HEK293 (cell line): ENCODE results near the gene WNT5B.
A peak's percentile ranks its signal among the peaks of the same experiment; 100 is the strongest.

Source experiments
- CTCF ChIA-PET: fragments of 350-600 bp; formaldehyde crosslinking; extraction: SDS; loops from one replicate; lab custom pipeline; 2021; ENCODE audit warnings: antibody characterized with exemption; lab: Yijun Ruan, JAX
- POLR2A ChIA-PET: fragments of 300-600 bp; formaldehyde crosslinking; extraction: SDS; loops from one replicate; lab custom pipeline; 2020; ENCODE audit warnings: antibody characterized with exemption, inconsistent platforms; lab: Yijun Ruan, JAX
- H3K27ac ChIP-seq: fragments of 200-500 bp; sonication (Bioruptor generic); 2 replicates; pipeline ENCODE4 v1.5.1; 2014; ENCODE audit warnings: low read depth, low read length, control low read depth, inconsistent platforms; ENCODE audit errors: extremely low read depth
- H3K36me3 ChIP-seq, 2 experiments: fragments of 200-500 bp in 1 of 2; sonication (Bioruptor generic) in 1 of 2; 1 replicate in 1 of 2; 2 replicates in 1 of 2; pipeline ENCODE4 v1.5.1; 2014 to 2017; ENCODE audit warnings: inconsistent platforms in 2 of 2, low read length in 2 of 2; ENCODE audit not compliant: control insufficient read depth in 2 of 2, insufficient read depth in 1 of 2
- H3K4me1 ChIP-seq: fragments of 200-500 bp; sonication (Bioruptor generic); 2 replicates; pipeline ENCODE4 v1.5.1; 2014; ENCODE audit warnings: mild to moderate bottlenecking, low read length, inconsistent platforms; ENCODE audit not compliant: control insufficient read depth, insufficient read depth
- H3K4me3 ChIP-seq: 2 replicates; pipeline ENCODE4 v1.5.1; 2011; ENCODE audit warnings: low read depth, mild to moderate bottlenecking, control low read depth, low read length, moderate library complexity
- H3K9me3 ChIP-seq: fragments of 200-500 bp; sonication (Bioruptor generic); 2 replicates; pipeline ENCODE4 v1.5.1; 2014; ENCODE audit warnings: low read depth, low read length, inconsistent platforms; ENCODE audit not compliant: control insufficient read depth, insufficient read depth
- BCL11A ChIP-seq: fragments of 450-650 bp; formaldehyde crosslinking; IDR thresholded peaks from 2 replicates; pipeline ENCODE4 v1.5.1; 2016; ENCODE audit warnings: low read depth, missing biosample characterization, missing genetic modification characterization
- GLI2 ChIP-seq: fragments of 450-650 bp; formaldehyde crosslinking; IDR thresholded peaks from 2 replicates; pipeline ENCODE4; 2017; ENCODE audit warnings: missing biosample characterization, missing genetic modification characterization, low read depth, borderline replicate concordance
- KLF1 ChIP-seq: fragments of 450-650 bp; formaldehyde crosslinking; IDR thresholded peaks from 2 replicates; pipeline ENCODE4 v1.5.1; 2016; ENCODE audit warnings: missing biosample characterization, missing genetic modification characterization
- KLF17 ChIP-seq: fragments of 450-650 bp; formaldehyde crosslinking; IDR thresholded peaks from 2 replicates; pipeline ENCODE4 v1.5.1; 2016; ENCODE audit warnings: missing biosample characterization, missing genetic modification characterization
- MYNN ChIP-seq: fragments of 450-650 bp; formaldehyde crosslinking; IDR thresholded peaks from 2 replicates; pipeline ENCODE4 v1.5.1; 2016; ENCODE audit warnings: missing biosample characterization, missing genetic modification characterization, borderline replicate concordance
- OVOL3 ChIP-seq: fragments of 450-650 bp; formaldehyde crosslinking; IDR thresholded peaks from 2 replicates; pipeline ENCODE4 v1.5.1; 2016; ENCODE audit warnings: missing biosample characterization, missing genetic modification characterization
- PATZ1 ChIP-seq: fragments of 450-650 bp; formaldehyde crosslinking; IDR thresholded peaks from 2 replicates; pipeline ENCODE4 v1.5.1; 2016; ENCODE audit warnings: missing biosample characterization, missing genetic modification characterization
- PRDM10 ChIP-seq: fragments of 450-650 bp; formaldehyde crosslinking; IDR thresholded peaks from 2 replicates; pipeline ENCODE4 v1.5.1; 2016; ENCODE audit warnings: missing biosample characterization, missing genetic modification characterization
- SCRT2 ChIP-seq: fragments of 450-650 bp; formaldehyde crosslinking; IDR thresholded peaks from 2 replicates; pipeline ENCODE4 v1.5.1; 2016; ENCODE audit warnings: missing biosample characterization, missing genetic modification characterization
- SP7 ChIP-seq: fragments of 450-650 bp; formaldehyde crosslinking; IDR thresholded peaks from 2 replicates; pipeline ENCODE4 v1.5.1; 2016; ENCODE audit warnings: missing biosample characterization, missing genetic modification characterization
- TRIM28 ChIP-seq: IDR thresholded peaks from 2 replicates; pipeline ENCODE4 v1.6.1; 2011; ENCODE audit warnings: low read length, control low read depth, borderline replicate concordance
- ZBTB20 ChIP-seq: fragments of 450-650 bp; formaldehyde crosslinking; IDR thresholded peaks from 2 replicates; pipeline ENCODE4 v1.5.1; 2016; ENCODE audit warnings: missing biosample characterization, missing genetic modification characterization
- ZBTB21 ChIP-seq: fragments of 450-650 bp; formaldehyde crosslinking; IDR thresholded peaks from 2 replicates; pipeline ENCODE4 v1.5.1; 2017; ENCODE audit warnings: missing biosample characterization, missing genetic modification characterization
- ZNF114 ChIP-seq: fragments of 450-650 bp; formaldehyde crosslinking; IDR thresholded peaks from 2 replicates; pipeline ENCODE4 v1.5.0; 2017; ENCODE audit warnings: missing biosample characterization, missing genetic modification characterization
- ZNF146 ChIP-seq: fragments of 450-650 bp; formaldehyde crosslinking; IDR thresholded peaks from 2 replicates; pipeline ENCODE4 v1.5.1; 2016; ENCODE audit warnings: missing biosample characterization, missing genetic modification characterization
- ZNF155 ChIP-seq: fragments of 450-650 bp; formaldehyde crosslinking; IDR thresholded peaks from 2 replicates; pipeline ENCODE4 v1.5.1; 2016; ENCODE audit warnings: missing biosample characterization, missing genetic modification characterization
- ZNF2 ChIP-seq: fragments of 450-650 bp; formaldehyde crosslinking; IDR thresholded peaks from 2 replicates; pipeline ENCODE4 v1.5.1; 2016; ENCODE audit warnings: missing biosample characterization, missing genetic modification characterization
- ZNF248 ChIP-seq: fragments of 450-650 bp; formaldehyde crosslinking; IDR thresholded peaks from 2 replicates; pipeline ENCODE4 v1.5.1; 2017; ENCODE audit warnings: missing biosample characterization, missing genetic modification characterization
- ZNF341 ChIP-seq: fragments of 450-650 bp; formaldehyde crosslinking; IDR thresholded peaks from 2 replicates; pipeline ENCODE4; 2016; ENCODE audit warnings: low read depth, missing biosample characterization, missing genetic modification characterization
- ZNF37A ChIP-seq: fragments of 450-650 bp; IDR thresholded peaks from 2 replicates; pipeline ENCODE4 v1.5.1; 2018; ENCODE audit warnings: missing biosample characterization, missing genetic modification characterization
- ZNF488 ChIP-seq: fragments of 450-650 bp; formaldehyde crosslinking; IDR thresholded peaks from 2 replicates; pipeline ENCODE4 v1.5.1; 2016; ENCODE audit warnings: missing biosample characterization, missing genetic modification characterization
- ZNF561 ChIP-seq: fragments of 450-650 bp; IDR thresholded peaks from 2 replicates; pipeline ENCODE4 v1.5.1; 2018; ENCODE audit warnings: missing biosample characterization, missing genetic modification characterization, borderline replicate concordance
- ZNF580 ChIP-seq: fragments of 450-650 bp; formaldehyde crosslinking; IDR thresholded peaks from 2 replicates; pipeline ENCODE4 v1.5.1; 2016; ENCODE audit warnings: missing biosample characterization, missing genetic modification characterization
- ZNF596 ChIP-seq: fragments of 450-650 bp; IDR thresholded peaks from 2 replicates; pipeline ENCODE4 v1.5.0; 2018; ENCODE audit warnings: missing biosample characterization, mild to moderate bottlenecking, missing genetic modification characterization, moderate library complexity
- ZNF610 ChIP-seq: fragments of 450-650 bp; formaldehyde crosslinking; IDR thresholded peaks from 2 replicates; pipeline ENCODE4 v1.5.1; 2016; ENCODE audit warnings: missing biosample characterization, missing genetic modification characterization, borderline replicate concordance
- ZNF629 ChIP-seq: fragments of 450-650 bp; formaldehyde crosslinking; IDR thresholded peaks from 2 replicates; pipeline ENCODE4 v1.5.1; 2017; ENCODE audit warnings: missing biosample characterization, missing genetic modification characterization
- ZNF664 ChIP-seq: fragments of 450-650 bp; formaldehyde crosslinking; IDR thresholded peaks from 2 replicates; pipeline ENCODE4 v1.5.1; 2016; ENCODE audit warnings: missing biosample characterization, missing genetic modification characterization
- ZNF76 ChIP-seq: fragments of 450-650 bp; formaldehyde crosslinking; IDR thresholded peaks from 2 replicates; pipeline ENCODE4; 2016; ENCODE audit warnings: low read depth, missing biosample characterization, missing genetic modification characterization, borderline replicate concordance
- ZNF785 ChIP-seq: fragments of 450-650 bp; formaldehyde crosslinking; IDR thresholded peaks from 2 replicates; pipeline ENCODE4 v1.5.1; 2016; ENCODE audit warnings: missing biosample characterization, missing genetic modification characterization
- ZNF791 ChIP-seq: fragments of 450-650 bp; formaldehyde crosslinking; IDR thresholded peaks from 2 replicates; pipeline ENCODE4 v1.5.1; 2016; ENCODE audit warnings: missing biosample characterization, missing genetic modification characterization

Gene WNT5B

GRCh38 chr12:1594261-1595025 lies 34.6 kb upstream of the WNT5B start, which contains the start of gene FBXL14 (continued):
- TF ChIP-seq ZNF580, result no peak
- 0 out of 2 replicates have a peak, but pooled peaks have one; percentile 40 for TF ChIP-seq ZNF629 (tag by site-specific recombination)
- TF ChIP-seq ZNF596, result 0 out of 2 replicates have a peak, but pooled peaks have one; percentile 20
- peak; percentile 23; the same call in 1 of the 2 replicates for TF ChIP-seq ZNF76
- TF ChIP-seq ZNF664 (tag by site-specific recombination), result no peak
- TF ChIP-seq ZNF114 (tag by site-specific recombination), result no peak
- peak; percentile 86; the same call in 1 of the 2 replicates for TF ChIP-seq ZNF610 (tag by site-specific recombination)
- no peak for TF ChIP-seq ZNF155 (tag by site-specific recombination)
- TF ChIP-seq MYNN (tag by site-specific recombination), result peak; percentile 51; the same call in 1 of the 2 replicates
- TF ChIP-seq ZNF37A, result peak; percentile 82
- peak; percentile 89 for TF ChIP-seq PRDM10 (tag by site-specific recombination)
- no peak for TF ChIP-seq ZNF488 (tag by site-specific recombination)
- TF ChIP-seq SCRT2, result peak; percentile 15; the same call in 1 of the 2 replicates
- TF ChIP-seq ZNF791, result no peak
- TF ChIP-seq ZNF561, result 0 out of 2 replicates have a peak, but pooled peaks have one; percentile 69
- TF ChIP-seq ZNF146, result 0 out of 2 replicates have a peak, but pooled peaks have one; percentile 6
- no peak for TF ChIP-seq ZNF785
- peak; percentile 70; the same call in 1 of the 2 replicates for TF ChIP-seq SP7 (tag by site-specific recombination)
- TF ChIP-seq OVOL3 (tag by site-specific recombination), result no peak
- TF ChIP-seq ZNF248 (tag by site-specific recombination), result no peak
- TF ChIP-seq, all 188 proteins: peak for 36

- POLR2A ChIA-PET, result interaction anchor here (0.6 kb wide), 1 partner anchor 151 kb away, joined by 5 read pairs; no protein-coding TSS in a partner anchor
- H3K4me1 ChIP-seq, result peaks cover 12% of the 10 kb centered on the region
- peak overlapping the region; percentile 97 for H3K27ac ChIP-seq
- H3K9me3 ChIP-seq, result no peaks in the 10 kb centered on the region
- peaks cover 0 to 6% of the 10 kb centered on the region in 2 experiments; a peak in 1 of 3 replicates for H3K36me3 ChIP-seq
- H3K4me3 ChIP-seq, result peak overlapping the region; percentile 78
- CTCF ChIA-PET, result interaction anchor here (0.5 to 1.1 kb wide), 2 partner anchors 11 to 440 kb away, joined by 3 read pairs; no protein-coding TSS in a partner anchor
- no peak for TF ChIP-seq GLI2 (tag by site-specific recombination)
- peak; percentile 58 for TF ChIP-seq PATZ1 (tag by site-specific recombination)
- no peak for TF ChIP-seq TRIM28
- TF ChIP-seq ZNF2 (tag by site-specific recombination), result peak; percentile 40; the same call in 1 of the 2 replicates
- peak; percentile 88; the same call in 1 of the 2 replicates for TF ChIP-seq ZNF341 (tag by site-specific recombination)
- TF ChIP-seq BCL11A (tag by site-specific recombination), result no peak
- 0 out of 2 replicates have a peak, but pooled peaks have one; percentile 36 for TF ChIP-seq ZBTB21 (tag by site-specific recombination)
- TF ChIP-seq KLF1 (tag by site-specific recombination), result 0 out of 2 replicates have a peak, but pooled peaks have one; percentile 33
- 0 out of 2 replicates have a peak, but pooled peaks have one; percentile 40 for TF ChIP-seq KLF17
- 0 out of 2 replicates have a peak, but pooled peaks have one; percentile 81 for TF ChIP-seq ZBTB20 (tag by site-specific recombination)
These were observed 33.9 kb upstream of the WNT5B start for GRCh38 chr12:1595026-1595561.
